H9 (cell line): Measurements from ENCODE around the gene ACAA2. TPM values are rescaled to one million over a fixed set of nuclear protein-coding genes. Genes with fewer than 3 reads are reported as not detected.

Experiments
- DNase-seq: peaks from one replicate; pipeline ENCODE4 v3.0.0-alpha.2; 2017
- H2AFZ ChIP-seq: one replicate; pipeline ENCODE4 v1.6.1; 2013; ENCODE audit warnings: mild to moderate bottlenecking, low read length, control low read depth, moderate library complexity
- H2AK5ac ChIP-seq: 2 replicates; pipeline ENCODE4 v1.6.1; 2013; ENCODE audit warnings: low read length, control low read depth, mixed read lengths; ENCODE audit not compliant: insufficient read length
- H2BK120ac ChIP-seq: one replicate; pipeline ENCODE4 v1.6.1; 2013; ENCODE audit warnings: low read depth, mild to moderate bottlenecking, low read length, control low read depth, inconsistent platforms; ENCODE audit not compliant: poor library complexity, severe bottlenecking
- H2BK12ac ChIP-seq: 2 replicates; pipeline ENCODE4 v1.6.1; 2013; ENCODE audit warnings: low read length, control low read depth, mixed read lengths, low read depth; ENCODE audit not compliant: insufficient read length
- H2BK15ac ChIP-seq: 2 replicates; pipeline ENCODE4 v1.6.1; 2013; ENCODE audit warnings: low read depth, low read length, control low read depth
- H2BK20ac ChIP-seq: one replicate; pipeline ENCODE4 v1.6.1; 2013; ENCODE audit warnings: low read depth, mild to moderate bottlenecking, low read length, control low read depth, inconsistent platforms; ENCODE audit not compliant: poor library complexity, severe bottlenecking
- H2BK5ac ChIP-seq: 2 replicates; pipeline ENCODE4 v1.6.1; 2013; ENCODE audit warnings: low read length, control low read depth, mixed read lengths; ENCODE audit not compliant: insufficient read length
- H3K14ac ChIP-seq: 2 replicates; pipeline ENCODE4 v1.6.1; 2013; ENCODE audit warnings: low read length, control low read depth; ENCODE audit not compliant: insufficient read depth
- H3K18ac ChIP-seq: 2 replicates; pipeline ENCODE4 v1.6.1; 2013; ENCODE audit warnings: low read depth, mild to moderate bottlenecking, mixed read lengths, low read length, control low read depth; ENCODE audit not compliant: insufficient read length
- H3K23ac ChIP-seq: 2 replicates; pipeline ENCODE4 v1.6.1; 2013; ENCODE audit warnings: low read length, control low read depth, mixed read lengths, low read depth; ENCODE audit not compliant: insufficient read length
- H3K23me2 ChIP-seq: 2 replicates; pipeline ENCODE4 v1.6.1; 2013; ENCODE audit warnings: low read depth, mild to moderate bottlenecking, mixed read lengths, low read length, control low read depth; ENCODE audit not compliant: insufficient read length, poor library complexity, severe bottlenecking
- H3K27ac ChIP-seq: 2 replicates; pipeline ENCODE4 v1.5.1; 2013; ENCODE audit warnings: low read length, control low read depth, mixed read lengths, low read depth; ENCODE audit not compliant: insufficient read length
- H3K27me3 ChIP-seq: 2 replicates; pipeline ENCODE4 v1.6.1; 2013; ENCODE audit warnings: low read length, control low read depth, inconsistent platforms; ENCODE audit not compliant: insufficient read depth
- H3K4ac ChIP-seq: 2 replicates; pipeline ENCODE4 v1.6.1; 2013; ENCODE audit warnings: low read depth, mild to moderate bottlenecking, control low read depth, inconsistent platforms, low read length, moderate library complexity
- H3K4me1 ChIP-seq: 2 replicates; pipeline ENCODE4 v1.6.1; 2013; ENCODE audit warnings: low read length, control low read depth, inconsistent platforms; ENCODE audit not compliant: insufficient read depth
- H3K4me2 ChIP-seq: 2 replicates; pipeline ENCODE4 v1.6.1; 2013; ENCODE audit warnings: low read length, control low read depth, mixed read lengths; ENCODE audit not compliant: insufficient read length, insufficient read depth
- H3K56ac ChIP-seq: 2 replicates; pipeline ENCODE4 v1.6.1; 2013; ENCODE audit warnings: low read depth, mild to moderate bottlenecking, mixed read lengths, low read length, control low read depth; ENCODE audit not compliant: insufficient read length
- H3K79me1 ChIP-seq: 2 replicates; pipeline ENCODE4 v1.6.1; 2013; ENCODE audit warnings: low read depth, mild to moderate bottlenecking, moderate library complexity, low read length, control low read depth, inconsistent platforms; ENCODE audit not compliant: insufficient read depth, poor library complexity, severe bottlenecking
- H3K79me2 ChIP-seq: 2 replicates; pipeline ENCODE4 v1.6.1; 2013; ENCODE audit warnings: low read length, control low read depth, inconsistent platforms; ENCODE audit not compliant: insufficient read depth
- H3K9ac ChIP-seq: 2 replicates; pipeline ENCODE4 v1.6.1; 2013; ENCODE audit warnings: low read length, control low read depth, mixed read lengths; ENCODE audit not compliant: insufficient read length; ENCODE audit errors: extremely low read depth
- H3K9me3 ChIP-seq: one replicate; pipeline ENCODE4 v1.6.1; 2013; ENCODE audit warnings: low read depth, low read length, inconsistent platforms; ENCODE audit not compliant: control insufficient read depth
- H3T11ph ChIP-seq: one replicate; pipeline ENCODE4 v1.6.1; 2013; ENCODE audit warnings: mild to moderate bottlenecking, low read length, control low read depth, inconsistent platforms
- H4K20me1 ChIP-seq: one replicate; pipeline ENCODE4 v1.6.1; 2013; ENCODE audit not compliant: control insufficient read depth, insufficient read length, insufficient read depth
- H4K5ac ChIP-seq: 2 replicates; pipeline ENCODE4 v1.6.1; 2013; ENCODE audit warnings: low read depth, mild to moderate bottlenecking, mixed read lengths, low read length, control low read depth; ENCODE audit not compliant: insufficient read length
- H4K8ac ChIP-seq: replicated peaks from 2 replicates; pipeline ENCODE4 v1.6.1; 2013; ENCODE audit warnings: low read length, control low read depth, mixed read lengths, low read depth; ENCODE audit not compliant: insufficient read length
- H4K91ac ChIP-seq: 2 replicates; pipeline ENCODE4 v1.6.1; 2013; ENCODE audit warnings: low read depth, mild to moderate bottlenecking, moderate library complexity, mixed read lengths, low read length, control low read depth; ENCODE audit not compliant: insufficient read length
- H3K27ac Mint-ChIP-seq, 3 experiments: 2 replicates in 2 of 3; 3 replicates in 1 of 3; pipeline ENCODE4 v1.8.0; 2020 to 2021; ENCODE audit warnings: mixed read lengths in 3 of 3, mild to moderate bottlenecking in 1 of 3, moderate library complexity in 1 of 3
- H3K27me3 Mint-ChIP-seq: 2 replicates; pipeline ENCODE4 v1.8.0; 2021; ENCODE audit warnings: low read depth, mild to moderate bottlenecking, moderate library complexity, mixed read lengths
- H3K36me3 Mint-ChIP-seq, 3 experiments: 2 replicates in 2 of 3; 3 replicates in 1 of 3; pipeline ENCODE4 v1.8.0; 2020 to 2021; ENCODE audit warnings: low read depth in 3 of 3, mixed read lengths in 3 of 3; ENCODE audit not compliant: insufficient read depth in 1 of 3
- H3K4me1 Mint-ChIP-seq, 2 experiments: 2 replicates each; pipeline ENCODE4 v1.8.0; 2020; ENCODE audit warnings: mixed read lengths in 2 of 2
- H3K4me3 Mint-ChIP-seq, 2 experiments: 2 replicates in 1 of 2; 3 replicates in 1 of 2; pipeline ENCODE4 v1.8.0; 2020 to 2021; ENCODE audit warnings: mild to moderate bottlenecking in 2 of 2, mixed read lengths in 2 of 2, moderate library complexity in 1 of 2
- H3K9me3 Mint-ChIP-seq, 2 experiments: 2 replicates in 1 of 2; 3 replicates in 1 of 2; pipeline ENCODE4 v1.8.0; 2020; ENCODE audit warnings: mild to moderate bottlenecking in 2 of 2, mixed read lengths in 2 of 2, moderate library complexity in 1 of 2
- CTCF ChIP-seq: fragments of 200-600 bp; sonication (generic); conservative IDR thresholded peaks from 3 replicates; pipeline ENCODE4 v1.8.0; 2021; ENCODE audit warnings: antibody characterized with exemption, mild to moderate bottlenecking
- WGBS: extraction: QIAGEN DNeasy Blood & Tissue Kit; methylation state at CpG from one replicate; pipeline ENCODE4 v1.1.7; 2013; ENCODE audit warnings: missing lambda C conversion rate, low lambda C conversion rate, mixed read lengths; ENCODE audit not compliant: insufficient read length; ENCODE audit errors: extremely low coverage; 5-methylcytosine and 5-hydroxymethylcytosine counted together
- total RNA-seq: library from RNA; stranded (reverse); gene quantifications from 2 replicates; pipeline ENCODE4 v1.2.1, GENCODE V29; 2021

ACAA2 gene
- total RNA-seq, 1 experiment from 2014 or later: 115 TPM

GRCh38 chr18:49847524-49847923 is 34.2 kb upstream of the ACAA2 start:
- Histone ChIP-seq H2BK20ac (no peak overlapping the region), H2BK120ac (no peak overlapping the region), H3K9ac (no peak overlapping the region), H3K23ac (no peak overlapping the region), H3K79me1 (no peaks in the 10 kb centered on the region), H3K79me2 (no peaks in the 10 kb centered on the region), H3K27me3 (no peaks in the 10 kb centered on the region), H2BK5ac (no peak overlapping the region), H2BK12ac (no peak overlapping the region), H2AK5ac (no peak overlapping the region), H3K4me1 (peaks cover 3% of the 10 kb centered on the region; the same call in 1 of the 2 replicates), H3K4ac (no peak overlapping the region), H2BK15ac (no peak overlapping the region), H4K20me1 (no peaks in the 10 kb centered on the region), H2AFZ (no peak overlapping the region), H3K4me2 (no peak overlapping the region), H3K14ac (no peak overlapping the region), H3K56ac (no peak overlapping the region), H3K27ac (no peak overlapping the region), H4K8ac (no peak overlapping the region), H3K23me2 (no peaks in the 10 kb centered on the region), H4K5ac (no peak overlapping the region), H3T11ph (no peak overlapping the region), H3K9me3 (no peaks in the 10 kb centered on the region), H3K18ac (no peak overlapping the region), H4K91ac (no peak overlapping the region)
- Mint-ChIP-seq H3K27me3 (no peaks in the 10 kb centered on the region; the same call in none of the 2 replicates), H3K27ac (peak overlapping the region in 1 of 3 experiments; percentile 63; a peak in 1 of 7 replicates), H3K9me3 (no peaks in the 10 kb centered on the region), H3K36me3 (peaks cover 0 to 6% (median 0%) of the 10 kb centered on the region in 3 experiments; a peak in 4 of 7 replicates), H3K4me1 (peaks cover 46 to 47% of the 10 kb centered on the region in 2 experiments), H3K4me3 (no peak overlapping the region)
- no peak for DNase-seq
- TF ChIP-seq CTCF: no peak
- WGBS: no CpG with 5 or more reads among the region's 8 CpGs
